Calu3 (cell line): ENCODE measurements around the gene FCER2. TPM values are rescaled to one million over a fixed set of nuclear protein-coding genes. Genes with fewer than 3 reads are reported as not detected.
A peak's percentile ranks its signal among the peaks of the same experiment; 100 is the strongest.

Source experiments
- BruUV-seq: library from RNA; stranded (reverse); fragments of 400-500 nt; replicated peaks from 2 replicates; lab custom pipeline; 2021; lab: Mats Ljungman, UMichigan
- CTCF ChIA-PET: fragments of 300-600 bp; sonication (Branson Sonifier 250); formaldehyde crosslinking; loops from one replicate; lab custom pipeline; 2022; ENCODE audit warnings: antibody characterized with exemption; lab: Charles Lee
- DNase-seq: peaks from one replicate; pipeline ENCODE4 v3.0.0; 2022
- H3K27ac Mint-ChIP-seq: one replicate; pipeline ENCODE4 v1.8.0; 2022; ENCODE audit warnings: mixed read lengths; ENCODE audit not compliant: unreplicated experiment
- H3K27me3 Mint-ChIP-seq: one replicate; pipeline ENCODE4 v1.8.0; 2022; ENCODE audit warnings: mixed read lengths; ENCODE audit not compliant: unreplicated experiment
- H3K36me3 Mint-ChIP-seq: one replicate; pipeline ENCODE4 v1.8.0; 2022; ENCODE audit warnings: mild to moderate bottlenecking, moderate library complexity, mixed read lengths; ENCODE audit not compliant: insufficient read depth, unreplicated experiment
- H3K4me1 Mint-ChIP-seq: one replicate; pipeline ENCODE4 v1.8.0; 2022; ENCODE audit warnings: mild to moderate bottlenecking, low read depth, mixed read lengths; ENCODE audit not compliant: unreplicated experiment
- H3K4me3 Mint-ChIP-seq: one replicate; pipeline ENCODE4 v1.8.0; 2022; ENCODE audit warnings: mild to moderate bottlenecking, low read depth, moderate library complexity, mixed read lengths; ENCODE audit not compliant: unreplicated experiment
- H3K9me3 Mint-ChIP-seq: one replicate; pipeline ENCODE4 v1.8.0; 2022; ENCODE audit warnings: low read depth, mixed read lengths; ENCODE audit not compliant: unreplicated experiment
- intact Hi-C: fragments of 100-400 bp; cut with micrococcal nuclease; formaldehyde crosslinking; loops from one replicate; pipeline ENCODE4 v1.10.0; 2022; ENCODE audit not compliant: unreplicated experiment
- total RNA-seq: library from RNA; stranded (reverse); gene quantifications from 2 replicates; pipeline ENCODE4 v1.2.3, GENCODE V29; 2022
- TF ChIP-seq, protein P1 (sequence below): fragments of 200-600 bp; IDR thresholded peaks from one replicate; pipeline ENCODE4 v1.8.0; 2022; ENCODE audit warnings: antibody characterized with exemption; ENCODE audit not compliant: unreplicated experiment

The FCER2 gene
- total RNA-seq, 1 experiment from 2014 or later = not detected

DNA sequence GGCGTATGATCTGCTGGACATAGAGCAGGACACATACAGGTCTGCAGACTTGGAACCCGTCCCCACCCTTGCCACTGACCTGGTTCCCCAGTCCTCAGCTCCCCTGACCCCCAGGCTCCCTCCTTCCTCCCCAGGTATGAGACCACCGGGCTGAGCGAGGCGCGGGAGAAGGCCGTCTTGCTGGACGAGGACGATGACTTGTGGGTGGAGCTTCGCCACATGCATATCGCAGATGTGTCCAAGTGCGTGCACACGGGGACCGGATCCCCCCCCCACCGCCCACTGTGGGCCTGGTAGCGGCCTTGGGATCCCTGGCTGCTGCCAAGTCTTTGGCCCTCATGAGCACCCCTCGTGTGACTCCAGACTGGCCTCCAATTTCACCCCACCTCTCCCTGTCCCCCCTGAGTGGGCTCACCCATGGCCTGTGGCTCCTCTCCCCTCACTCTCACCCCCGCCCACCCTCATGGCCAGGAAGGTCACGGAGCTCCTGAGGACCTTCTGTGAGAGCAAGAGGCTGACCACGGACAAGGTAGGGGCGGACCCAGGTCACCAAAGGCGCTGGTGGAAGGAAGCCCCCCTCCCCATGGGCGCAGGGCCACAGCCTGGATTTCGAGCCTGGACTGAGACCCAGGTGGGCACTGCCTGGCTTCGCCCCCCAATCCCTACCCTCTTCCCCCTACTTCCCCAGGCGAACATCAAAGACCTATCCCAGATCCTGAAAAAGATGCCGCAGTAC is 59.5 kb downstream of the FCER2 start:
- intact Hi-C loops = no loop called here
- Mint-ChIP-seq H3K27ac (no peak overlapping the region), H3K36me3 (peaks cover 31% of the 10 kb centered on the region), H3K27me3 (no peaks in the 10 kb centered on the region), H3K9me3 (peaks cover 3% of the 10 kb centered on the region), H3K4me3 (no peak overlapping the region), H3K4me1 (no peaks in the 10 kb centered on the region)
- TF ChIP-seq, protein P1, sequence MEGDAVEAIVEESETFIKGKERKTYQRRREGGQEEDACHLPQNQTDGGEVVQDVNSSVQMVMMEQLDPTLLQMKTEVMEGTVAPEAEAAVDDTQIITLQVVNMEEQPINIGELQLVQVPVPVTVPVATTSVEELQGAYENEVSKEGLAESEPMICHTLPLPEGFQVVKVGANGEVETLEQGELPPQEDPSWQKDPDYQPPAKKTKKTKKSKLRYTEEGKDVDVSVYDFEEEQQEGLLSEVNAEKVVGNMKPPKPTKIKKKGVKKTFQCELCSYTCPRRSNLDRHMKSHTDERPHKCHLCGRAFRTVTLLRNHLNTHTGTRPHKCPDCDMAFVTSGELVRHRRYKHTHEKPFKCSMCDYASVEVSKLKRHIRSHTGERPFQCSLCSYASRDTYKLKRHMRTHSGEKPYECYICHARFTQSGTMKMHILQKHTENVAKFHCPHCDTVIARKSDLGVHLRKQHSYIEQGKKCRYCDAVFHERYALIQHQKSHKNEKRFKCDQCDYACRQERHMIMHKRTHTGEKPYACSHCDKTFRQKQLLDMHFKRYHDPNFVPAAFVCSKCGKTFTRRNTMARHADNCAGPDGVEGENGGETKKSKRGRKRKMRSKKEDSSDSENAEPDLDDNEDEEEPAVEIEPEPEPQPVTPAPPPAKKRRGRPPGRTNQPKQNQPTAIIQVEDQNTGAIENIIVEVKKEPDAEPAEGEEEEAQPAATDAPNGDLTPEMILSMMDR = no peak
- BruUV-seq = no TSS peak
- CTCF ChIA-PET = no interaction called here
- no peak for DNase-seq

DNA sequence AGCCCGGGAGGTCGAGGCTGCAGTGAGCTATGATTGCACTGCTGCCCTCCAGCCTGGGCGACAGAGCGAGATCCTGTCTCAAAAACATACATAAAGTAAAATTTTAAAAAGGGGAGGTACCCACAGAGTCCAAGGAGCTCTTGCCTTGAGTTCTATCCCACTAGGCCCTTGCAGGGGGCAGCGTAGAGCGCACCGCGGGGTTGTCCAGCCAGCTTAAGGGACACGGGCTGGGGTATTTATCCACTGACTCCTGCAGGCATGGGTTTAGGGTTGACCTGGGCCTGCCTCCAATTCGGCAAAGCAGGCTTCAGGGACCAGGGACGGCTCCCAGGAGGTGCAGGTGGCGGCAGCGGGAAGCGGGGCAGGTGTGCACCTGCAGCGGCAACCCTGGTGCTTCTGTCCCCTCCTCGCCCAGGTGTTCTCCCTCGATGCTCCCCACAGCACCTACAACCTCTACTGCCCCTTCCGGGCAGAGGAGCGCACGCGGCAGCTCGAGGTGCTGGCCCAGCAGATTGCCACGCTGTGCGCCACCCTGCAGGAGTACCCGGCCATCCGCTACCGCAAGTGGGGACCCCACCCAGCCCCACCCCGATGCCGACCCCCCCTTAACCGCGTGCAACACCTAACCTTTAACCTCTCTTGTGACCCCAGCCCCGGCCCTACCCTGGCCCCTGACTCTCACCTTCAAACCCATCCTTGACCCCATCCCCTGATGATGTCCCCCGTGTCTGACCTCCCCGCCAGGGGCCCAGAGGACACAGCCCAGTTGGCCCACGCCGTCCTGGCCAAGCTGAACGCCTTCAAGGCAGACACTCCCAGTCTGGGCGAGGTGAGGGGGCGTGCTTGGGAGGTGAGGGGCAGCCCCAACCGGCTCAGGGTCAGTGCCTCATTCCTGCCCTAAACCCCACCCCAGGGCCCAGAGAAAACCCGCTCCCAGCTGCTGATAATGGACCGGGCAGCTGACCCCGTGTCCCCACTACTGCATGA is 60.3 kb downstream of the FCER2 start:
- Mint-ChIP-seq H3K36me3 (peaks cover 40% of the 10 kb centered on the region), H3K27ac (no peak overlapping the region), H3K4me3 (no peak overlapping the region), H3K4me1 (no peaks in the 10 kb centered on the region), H3K27me3 (no peaks in the 10 kb centered on the region), H3K9me3 (peaks cover 3% of the 10 kb centered on the region)
- CTCF ChIA-PET = no interaction called here
- TF ChIP-seq, protein P1 = no peak
- intact Hi-C loops = no loop called here
- DNase-seq = no peak
- no TSS peak for BruUV-seq

DNA sequence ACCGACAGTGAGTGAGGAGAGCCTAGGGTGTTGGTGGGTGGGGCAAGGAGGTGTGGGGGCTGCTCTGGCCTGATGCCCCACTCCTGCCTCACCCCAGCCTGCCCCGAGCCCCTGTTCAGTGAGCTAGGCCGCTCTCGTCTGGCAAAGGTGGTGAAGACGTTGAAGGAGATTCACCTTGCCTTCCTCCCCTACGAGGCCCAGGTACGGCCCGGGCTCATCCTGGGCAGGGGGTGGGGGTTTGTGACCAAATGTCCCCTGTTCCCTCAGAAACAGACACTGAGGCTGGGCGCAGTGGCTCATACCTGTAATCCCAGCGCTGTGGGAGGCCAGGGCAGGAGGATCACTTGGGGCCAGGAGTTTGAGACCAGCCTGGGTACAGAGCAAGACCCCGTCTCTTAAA is 61.1 kb downstream of the FCER2 start:
- H3K27me3 Mint-ChIP-seq = no peaks in the 10 kb centered on the region
- TF ChIP-seq, protein P1 = no peak
- DNase-seq = no peak
- no peak overlapping the region for H3K4me3 Mint-ChIP-seq
- no peaks in the 10 kb centered on the region for H3K4me1 Mint-ChIP-seq
- H3K9me3 Mint-ChIP-seq = peaks cover 3% of the 10 kb centered on the region
- BruUV-seq = no TSS peak
- no peak overlapping the region for H3K27ac Mint-ChIP-seq
- peaks cover 41% of the 10 kb centered on the region for H3K36me3 Mint-ChIP-seq
- intact Hi-C loops = no loop called here
- CTCF ChIA-PET = no interaction called here

DNA sequence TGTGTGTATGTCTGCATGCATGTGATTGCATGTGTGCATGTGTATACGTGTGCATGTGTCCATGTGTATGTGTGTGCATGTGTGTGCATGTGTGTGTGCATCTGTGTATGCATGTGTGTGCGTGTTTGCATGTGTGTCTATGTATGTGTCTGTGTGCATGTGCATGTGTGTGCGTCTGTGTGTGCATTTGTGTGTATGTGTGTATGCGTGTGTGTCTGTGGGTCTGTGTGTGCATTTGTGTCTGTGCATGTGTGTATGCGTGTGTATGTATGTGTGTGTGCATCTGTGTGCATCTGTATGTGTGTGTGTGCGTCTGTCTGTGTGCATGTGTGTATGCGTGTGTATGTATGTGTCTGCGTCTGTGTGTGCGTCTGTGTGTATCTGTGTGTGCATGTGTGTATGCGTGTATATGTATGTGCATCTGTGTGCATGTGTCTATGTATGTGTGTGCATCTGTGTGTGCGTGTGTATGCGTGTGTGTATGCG is 62.0 kb downstream of the FCER2 start:
- peaks cover 3% of the 10 kb centered on the region for H3K9me3 Mint-ChIP-seq
- H3K36me3 Mint-ChIP-seq = peaks cover 43% of the 10 kb centered on the region
- TF ChIP-seq, protein P1 = no peak
- peak overlapping the region; percentile 15 for H3K27ac Mint-ChIP-seq
- intact Hi-C loops = no loop called here
- no peaks in the 10 kb centered on the region for H3K27me3 Mint-ChIP-seq
- H3K4me3 Mint-ChIP-seq = peak overlapping the region; percentile 19
- DNase-seq = no peak
- H3K4me1 Mint-ChIP-seq = no peaks in the 10 kb centered on the region
- no TSS peak for BruUV-seq
- CTCF ChIA-PET = no interaction called here
